GM21360 (cell line): ENCODE data around the gene SLC15A1.
"Not testable (repeated sequence)": the region's sequence is repeated elsewhere in the genome, so short reads cannot be mapped to it uniquely, and the experiment has no call there.

Experiments
- ATAC-seq: cut with Tn5 transposase; IDR thresholded peaks from one replicate; pipeline ENCODE4 v1.9.1; 2021; ENCODE audit warnings: mild to moderate bottlenecking, moderate library complexity; ENCODE audit not compliant: unreplicated experiment

Gene SLC15A1

DNA sequence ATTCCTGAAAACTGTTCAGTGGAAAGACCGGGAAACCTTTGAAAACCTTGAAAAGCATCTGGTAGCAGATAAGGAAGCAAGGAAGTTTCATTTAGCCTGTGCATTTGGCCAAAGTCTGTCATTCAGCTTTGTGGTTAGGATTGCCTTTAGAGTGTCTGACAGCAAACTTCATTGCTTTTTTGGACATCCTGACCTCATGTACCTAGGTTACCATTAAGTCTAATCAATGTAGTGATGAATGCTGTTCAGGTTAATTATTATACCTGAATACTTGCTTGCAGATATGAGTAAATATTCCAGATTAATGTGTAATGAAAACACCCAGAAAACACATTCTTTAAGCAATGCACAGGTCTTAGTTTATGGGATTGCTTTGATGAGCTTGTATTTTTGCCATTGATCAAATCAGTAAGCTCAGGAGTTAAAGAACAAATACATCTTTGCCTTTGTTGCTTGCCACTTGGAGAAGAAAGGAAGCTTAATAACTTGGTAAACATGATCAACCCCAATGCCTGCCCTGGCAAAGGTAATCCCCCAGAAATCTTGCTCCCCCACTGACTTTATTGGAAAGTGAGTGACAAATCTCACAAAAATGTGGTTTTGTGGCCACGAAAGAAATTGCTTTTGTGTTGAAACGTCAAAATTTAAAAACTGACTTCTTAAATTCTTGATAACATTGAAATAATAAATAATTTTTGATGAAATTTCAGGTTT is 87.4 kb downstream of the SLC15A1 start:
- no peak for ATAC-seq

DNA sequence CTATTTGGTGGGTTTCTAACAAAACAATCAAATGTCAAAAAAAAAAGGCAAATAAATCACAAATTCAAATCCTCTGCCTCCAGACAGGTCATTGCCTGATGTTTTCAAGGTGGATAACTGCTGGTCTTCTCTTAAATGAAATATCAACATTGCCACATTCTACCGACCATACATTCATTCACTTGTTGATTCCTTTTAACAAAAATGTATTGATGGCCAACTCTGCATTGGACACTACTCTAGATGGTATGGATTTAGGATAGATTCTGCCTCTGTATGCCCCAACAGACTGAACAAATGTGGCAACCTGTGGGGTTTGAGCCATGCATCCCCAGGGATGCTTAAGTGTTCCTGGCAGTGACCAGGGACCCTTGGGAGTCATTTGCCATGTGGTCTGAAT is 88.0 kb downstream of the SLC15A1 start:
- no peak for ATAC-seq

DNA sequence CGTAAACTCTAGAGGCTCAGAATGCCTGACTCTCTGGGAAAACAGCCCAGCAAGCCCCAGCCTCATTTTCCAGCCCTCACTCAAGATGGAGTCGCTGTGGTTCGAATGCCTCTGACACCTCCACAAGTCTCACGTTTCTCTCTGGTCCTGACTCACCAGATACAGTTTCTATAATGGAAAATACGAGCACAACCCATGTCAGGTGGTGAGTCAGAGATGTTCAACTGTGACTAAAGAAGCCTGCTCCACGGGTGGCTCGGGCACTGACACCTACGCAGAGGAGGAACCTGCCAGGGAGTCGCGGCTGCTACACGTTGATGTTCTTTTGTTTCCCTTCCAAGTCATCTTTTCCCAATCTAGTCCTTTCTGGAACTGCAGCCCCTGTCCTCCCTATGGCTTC is 88.4 kb downstream of the SLC15A1 start:
- ATAC-seq = no peak

DNA sequence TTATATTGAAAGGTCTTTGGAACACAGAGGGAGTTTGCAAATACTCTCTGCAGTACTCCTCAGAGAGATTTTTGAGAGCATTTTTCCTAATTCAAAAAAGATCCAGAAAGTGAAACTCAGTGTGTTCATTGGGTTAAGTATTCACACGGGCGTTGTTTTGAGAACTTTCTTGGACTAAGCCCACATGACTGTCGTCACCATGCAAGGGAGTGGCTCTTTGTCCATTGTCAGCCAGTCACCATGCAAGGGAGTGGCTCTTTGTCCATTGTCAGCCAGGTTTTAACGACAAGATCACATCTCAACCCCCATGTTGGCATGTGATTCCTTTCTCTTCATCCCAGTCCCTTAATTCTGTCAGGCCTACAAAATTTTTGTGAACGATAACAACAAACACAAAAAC is 94.3 kb downstream of the SLC15A1 start:
- no peak for ATAC-seq

DNA sequence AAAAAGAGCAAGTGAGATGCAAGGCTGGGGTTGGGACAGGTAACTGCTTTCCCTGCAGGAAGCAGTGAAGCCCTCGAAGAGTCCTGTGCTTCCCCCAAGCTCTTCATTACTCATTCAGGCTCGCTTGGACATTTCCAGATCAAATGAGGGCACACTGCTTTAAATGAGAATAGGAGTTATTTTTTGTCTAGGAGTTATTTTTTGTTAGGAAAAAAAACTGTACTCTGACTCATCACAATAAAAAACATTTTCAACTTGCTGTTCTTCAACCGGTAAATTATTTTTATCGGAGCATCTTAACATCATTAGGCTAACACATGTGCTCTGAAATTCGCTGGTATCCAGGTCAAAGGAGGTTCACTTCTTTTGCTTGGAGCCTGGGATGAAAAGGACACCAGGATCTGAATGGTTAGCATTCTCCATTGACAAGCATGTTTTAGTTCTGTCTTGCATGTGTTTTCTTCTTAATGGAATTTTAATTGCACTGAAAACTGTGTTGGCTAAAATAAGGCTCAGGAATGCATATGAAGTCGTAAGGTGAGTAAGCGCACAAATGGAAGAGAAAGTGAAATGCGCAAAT is 94.9 kb downstream of the SLC15A1 start:
- no peak for ATAC-seq

DNA sequence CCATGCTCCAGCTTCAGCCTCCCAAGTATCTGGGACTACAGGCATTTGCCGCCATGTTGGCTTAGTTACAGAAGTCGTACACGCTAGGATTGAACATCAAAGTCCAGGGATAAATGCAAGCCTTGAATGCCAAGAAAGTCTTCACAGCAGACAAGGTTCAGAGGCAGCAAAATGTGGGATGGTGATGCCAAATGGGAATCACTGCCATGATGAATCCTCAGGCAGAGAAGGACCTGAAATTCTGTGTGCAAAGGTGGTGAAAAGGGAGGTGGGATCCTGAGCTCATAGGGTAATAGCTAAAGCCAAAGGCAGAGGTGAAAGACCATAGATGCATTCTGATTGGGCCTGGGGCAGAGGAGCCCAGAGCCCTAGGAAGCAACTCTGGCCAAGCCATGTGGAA is 96.2 kb downstream of the SLC15A1 start:
- no peak for ATAC-seq

DNA sequence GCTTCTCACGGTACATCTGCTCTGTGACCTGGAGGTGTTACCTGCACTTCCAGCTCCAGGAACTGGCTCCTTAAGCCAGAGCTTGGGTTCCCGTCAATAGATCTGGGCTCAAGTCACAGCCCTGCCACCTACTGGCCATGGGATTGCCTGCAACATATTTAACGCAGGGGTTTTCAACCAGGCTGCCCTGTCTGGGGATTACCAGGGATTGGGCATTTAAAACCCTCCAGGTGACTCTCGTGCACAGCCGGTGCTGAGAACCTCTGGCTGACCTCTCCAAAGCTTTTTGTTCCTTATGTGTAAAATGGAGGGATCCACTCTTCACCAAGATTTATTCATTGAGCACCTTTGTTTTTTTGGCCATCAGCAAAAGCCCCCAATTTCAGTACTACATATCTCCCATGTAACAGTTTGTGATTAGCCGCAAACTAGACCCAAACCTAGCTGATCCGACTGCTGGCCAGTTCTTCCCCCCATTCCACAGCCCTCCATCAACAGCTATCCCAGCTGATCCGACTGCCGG is 98.9 kb downstream of the SLC15A1 start:
- peak; percentile 93 for ATAC-seq

DNA sequence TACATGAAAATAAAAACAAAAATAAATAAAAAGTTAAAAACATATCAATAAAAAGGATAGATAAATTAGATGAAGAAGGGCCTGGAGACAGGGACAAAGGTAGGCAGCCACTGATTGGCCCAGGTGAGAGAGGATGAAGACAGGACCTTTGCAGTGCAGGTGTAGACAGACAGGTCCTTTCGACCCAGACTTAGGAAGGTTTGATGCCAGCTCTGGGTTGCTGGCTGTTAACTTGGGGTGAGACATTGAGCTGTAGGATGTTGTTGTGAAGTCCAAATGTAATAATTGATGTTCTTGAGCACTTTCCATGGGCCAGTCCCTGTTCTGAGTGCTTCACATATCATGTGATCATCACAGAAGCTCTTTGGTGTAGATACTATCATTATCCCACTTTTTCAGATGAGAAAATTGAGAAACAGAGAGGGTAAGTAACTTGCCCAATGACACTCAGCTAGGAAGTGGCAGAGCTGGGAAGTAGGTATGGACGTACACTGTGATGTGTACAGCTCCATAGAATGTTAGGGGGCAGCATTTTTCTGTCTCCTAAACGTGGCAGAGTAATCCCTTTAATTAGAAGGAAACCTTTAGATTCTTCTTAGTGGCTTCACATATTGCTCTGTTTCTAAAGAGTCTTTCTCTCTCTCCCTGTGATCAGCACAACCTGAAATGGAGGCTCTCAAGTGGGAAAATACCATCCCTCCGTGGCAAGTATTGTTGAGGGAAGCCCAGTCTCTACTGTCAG is 99.6 kb downstream of the SLC15A1 start:
- no peak for ATAC-seq

DNA sequence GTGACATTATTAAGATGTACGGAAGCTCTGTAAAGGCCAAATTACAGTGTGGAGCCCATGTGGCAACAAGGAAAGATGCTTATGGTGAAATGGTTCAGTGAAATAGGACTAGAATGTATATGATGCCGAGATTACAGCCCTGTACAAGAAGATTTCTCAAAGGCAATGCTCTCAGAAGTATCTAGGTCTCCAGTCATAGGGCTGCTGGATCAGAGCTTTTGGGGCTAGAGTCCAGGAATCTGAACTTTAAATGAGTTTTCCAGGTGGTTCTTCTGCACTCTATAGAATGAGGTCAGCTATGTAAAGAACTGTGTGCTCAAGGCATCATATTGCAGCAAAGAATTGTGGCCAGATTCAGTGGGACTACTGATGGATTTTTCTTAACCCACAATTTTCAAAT is 100.2 kb downstream of the SLC15A1 start:
- ATAC-seq = no peak

DNA sequence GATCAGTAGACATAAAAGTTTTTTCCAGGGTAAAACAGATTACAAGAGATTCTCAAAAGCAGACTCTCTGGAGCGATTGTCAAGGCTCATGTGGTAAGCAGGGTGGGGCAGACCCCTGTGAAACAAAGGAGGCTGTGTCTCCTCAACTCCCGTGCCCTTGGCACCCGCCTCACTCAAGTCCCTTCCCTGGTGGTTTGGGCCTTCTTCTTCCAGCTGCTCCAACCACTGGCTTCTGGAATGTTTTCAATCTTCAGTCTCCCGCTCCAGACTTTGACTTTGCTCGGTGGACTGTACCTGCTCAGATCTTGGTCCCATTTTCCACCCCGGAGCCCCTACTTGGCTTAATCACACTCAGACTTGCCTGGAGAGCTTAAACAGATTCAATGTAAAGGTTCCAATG is 100.7 kb downstream of the SLC15A1 start:
- ATAC-seq = no peak

DNA sequence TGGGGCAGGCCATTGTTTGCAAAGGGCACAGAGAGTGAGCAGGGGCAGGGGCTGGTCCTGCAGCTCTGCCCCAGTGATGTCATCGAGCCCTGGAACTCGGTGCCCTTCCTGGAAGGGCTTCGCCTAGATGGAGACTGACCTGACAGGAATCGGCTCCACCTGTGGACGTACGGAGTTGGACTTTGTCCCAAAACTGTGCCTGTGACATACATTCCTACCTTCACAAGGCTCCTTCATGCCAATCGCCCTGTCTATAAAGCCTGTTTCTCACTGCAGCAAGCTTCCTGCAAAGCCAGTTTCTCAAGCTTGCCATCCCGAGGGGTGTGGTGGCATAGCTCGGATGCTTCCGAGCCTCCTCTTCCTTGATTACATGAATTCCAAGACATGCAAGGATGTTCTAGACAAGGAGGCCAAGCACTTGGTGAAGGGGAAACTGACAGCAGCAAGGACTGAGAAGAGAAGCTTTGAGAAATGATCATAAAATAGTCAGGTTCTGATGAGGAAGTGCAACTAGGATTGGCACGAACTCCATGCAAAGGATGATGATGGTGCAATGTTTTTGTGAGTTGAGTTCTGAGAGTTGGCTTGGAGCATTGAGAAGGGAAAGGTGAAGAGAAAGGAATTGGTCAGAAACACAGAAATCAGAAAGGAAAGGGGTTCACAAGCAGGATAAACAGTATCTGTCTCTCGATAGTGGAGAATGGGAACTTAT is 101.9 kb downstream of the SLC15A1 start:
- no peak for ATAC-seq

DNA sequence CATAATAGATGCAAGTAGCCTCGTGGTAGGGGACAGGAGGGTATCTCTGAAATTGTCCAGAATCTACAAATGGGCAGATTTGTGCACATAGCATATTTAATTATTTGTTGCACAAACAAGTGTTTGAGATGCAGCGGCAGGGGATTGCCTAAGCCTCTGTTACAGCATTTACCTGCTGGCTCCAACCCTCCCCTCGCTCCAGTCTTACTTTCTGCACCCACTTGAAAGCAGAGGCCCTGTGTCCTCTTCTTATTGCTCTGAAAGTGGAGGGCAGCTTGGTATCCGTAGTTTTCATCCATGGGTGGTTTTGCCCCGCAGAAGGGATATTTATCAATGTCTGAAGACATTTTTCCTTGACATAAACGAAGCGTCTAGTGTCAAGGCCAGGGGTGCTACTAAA is 102.6 kb downstream of the SLC15A1 start:
- ATAC-seq = no peak

DNA sequence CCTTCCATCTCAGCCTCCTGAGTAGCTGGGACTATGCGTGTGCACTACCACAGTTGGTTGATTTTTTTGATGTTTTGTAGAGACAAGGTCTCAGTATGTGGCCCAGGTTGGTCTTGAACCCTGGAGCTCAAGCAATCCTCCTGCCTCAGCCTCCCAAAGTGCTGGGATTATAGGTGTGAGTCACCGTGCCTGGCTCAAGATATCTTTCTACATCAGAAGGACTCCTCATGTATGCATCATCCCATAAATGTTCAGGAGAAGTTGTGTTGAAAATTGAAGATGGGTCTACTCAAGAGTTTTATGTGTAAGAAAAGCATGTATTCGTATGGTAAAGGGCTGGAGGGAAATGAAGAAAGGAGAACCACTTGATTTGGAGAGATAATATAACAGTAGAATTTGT is 103.8 kb downstream of the SLC15A1 start:
- no peak for ATAC-seq

DNA sequence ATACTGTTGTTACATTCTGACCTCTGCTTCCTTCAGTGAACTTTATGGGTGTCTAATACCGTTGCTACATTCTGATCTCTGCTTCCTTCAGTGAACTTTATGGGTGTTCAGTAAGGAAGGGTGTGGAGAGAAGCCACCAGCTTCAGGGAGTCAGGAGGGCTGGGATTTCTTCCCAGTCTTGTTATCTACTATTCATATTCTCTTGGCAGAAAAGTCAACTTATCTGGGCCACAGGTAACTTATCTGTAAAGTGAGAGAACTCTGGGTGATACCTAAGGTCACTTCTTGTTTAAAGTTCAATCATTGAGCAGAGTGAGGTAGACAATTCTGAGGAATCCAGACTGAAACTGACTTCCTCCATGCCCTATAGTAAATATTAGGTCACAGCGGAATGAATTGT is 104.3 kb downstream of the SLC15A1 start:
- ATAC-seq = no peak

DNA sequence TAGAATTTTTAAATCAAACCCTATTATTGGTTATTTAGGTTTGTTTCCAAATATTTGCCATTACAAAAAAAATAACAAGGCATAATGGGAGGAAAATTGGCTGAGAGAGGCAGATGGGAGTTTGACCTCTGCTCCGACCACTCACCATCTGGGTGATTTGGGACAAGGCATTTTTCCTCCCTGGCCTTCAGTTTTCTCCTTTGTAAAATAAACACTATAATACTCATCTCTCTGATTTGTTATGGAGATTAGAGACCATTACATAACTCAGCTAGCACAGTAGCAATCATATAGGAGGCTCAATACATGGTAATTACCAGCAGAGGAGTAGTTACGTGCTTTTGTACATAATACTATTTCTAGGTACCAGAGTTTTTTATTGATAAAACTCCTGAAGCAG is 105.4 kb downstream of the SLC15A1 start:
- ATAC-seq = no peak

DNA sequence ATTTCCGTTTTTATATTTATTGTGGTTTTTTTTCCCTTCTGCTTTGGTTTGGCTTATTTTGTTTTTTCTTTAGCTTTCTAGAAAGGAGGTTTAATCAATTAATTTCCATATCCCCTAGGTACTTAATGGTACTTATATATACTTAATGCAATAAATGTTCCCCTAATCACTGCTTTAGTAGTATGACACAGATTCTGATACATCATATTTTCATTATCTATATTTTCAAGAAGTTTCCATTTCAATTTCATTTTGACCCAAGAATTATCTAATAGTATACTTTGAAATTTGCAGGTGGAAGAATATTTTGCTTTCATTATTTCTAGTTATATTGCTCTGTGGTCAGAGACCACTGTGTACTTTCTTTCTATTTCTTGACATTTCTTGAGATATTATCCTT is 109.0 kb downstream of the SLC15A1 start:
- no peak for ATAC-seq

DNA sequence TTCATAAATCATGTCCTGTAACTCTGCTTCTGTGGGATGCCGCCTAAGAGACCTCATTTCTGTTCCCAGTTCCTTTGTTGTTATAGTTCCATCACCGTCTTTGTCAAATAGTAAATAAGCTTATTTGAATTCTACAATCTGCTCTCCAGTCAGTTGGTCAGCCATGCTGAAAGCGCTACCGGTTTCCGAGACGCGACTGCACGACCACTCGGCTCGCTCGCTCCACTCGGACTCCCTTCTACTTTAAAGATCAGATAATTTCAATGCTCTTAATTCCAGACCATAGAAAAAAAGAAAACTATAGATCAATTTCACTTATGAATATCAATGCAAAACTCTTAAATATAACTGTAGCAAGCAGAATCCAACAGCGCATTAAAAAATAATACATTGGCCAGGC is 111.4 kb downstream of the SLC15A1 start:
- no peak for ATAC-seq

DNA sequence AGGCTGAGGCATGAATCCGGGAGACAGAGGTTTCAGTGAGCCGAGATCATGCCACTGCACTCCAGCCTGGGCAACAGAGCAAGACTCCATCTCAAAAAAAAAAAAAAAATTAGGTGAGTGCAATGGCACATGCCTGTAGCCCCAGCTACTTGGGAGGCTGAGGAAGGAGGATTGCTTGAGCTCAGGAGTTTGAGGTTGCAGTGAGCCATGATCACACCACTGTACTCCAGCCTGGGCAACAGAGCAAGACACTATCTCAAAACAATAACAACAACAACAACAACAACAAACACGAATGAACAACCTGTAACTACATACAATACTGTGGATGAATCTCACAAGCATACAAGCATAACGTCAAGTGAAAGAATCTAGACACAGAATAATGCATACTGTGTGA is 112.7 kb downstream of the SLC15A1 start:
- not testable (repeated sequence) for ATAC-seq

DNA sequence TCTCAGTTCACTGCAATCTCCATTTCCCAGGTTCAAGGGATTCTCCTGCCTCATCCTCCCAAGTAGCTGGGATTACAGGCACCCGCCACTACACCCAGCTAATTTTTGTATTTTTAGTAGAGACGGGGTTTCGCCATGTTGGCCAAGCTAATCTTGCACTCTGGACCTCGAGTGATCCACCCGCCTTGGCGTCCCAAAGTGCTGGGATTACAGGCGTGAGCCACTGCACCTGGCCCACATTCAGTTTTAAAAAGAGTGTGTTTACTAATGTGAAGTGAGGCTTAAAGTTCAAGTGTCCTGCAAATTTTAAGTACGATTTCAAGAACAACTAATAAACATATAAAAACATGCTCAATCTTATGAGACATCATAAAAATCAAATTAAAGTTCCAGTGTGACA is 114.1 kb downstream of the SLC15A1 start:
- ATAC-seq = not testable (repeated sequence)
